ENCODE data around the gene AVP.
"Not testable (repeated sequence)": the region's sequence is repeated elsewhere in the genome, so short reads cannot be mapped to it uniquely, and the experiment has no call there.

The AVP gene, protein sequence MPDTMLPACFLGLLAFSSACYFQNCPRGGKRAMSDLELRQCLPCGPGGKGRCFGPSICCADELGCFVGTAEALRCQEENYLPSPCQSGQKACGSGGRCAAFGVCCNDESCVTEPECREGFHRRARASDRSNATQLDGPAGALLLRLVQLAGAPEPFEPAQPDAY

GRCh38 chr20:3084283-3084985 lies at the start of gene AVP:
AVP (minus strand) TSS chr20:3084724; CDS start chr20:3084674, 50 bp downstream.
- DNase-seq (ENCODE audit: low spot score) = no peak

- no peak for DNase-seq (ENCODE audit: low spot score)
These were observed 49.6 kb upstream of the AVP start for GRCh38 chr20:3134151-3134550.

DNA sequence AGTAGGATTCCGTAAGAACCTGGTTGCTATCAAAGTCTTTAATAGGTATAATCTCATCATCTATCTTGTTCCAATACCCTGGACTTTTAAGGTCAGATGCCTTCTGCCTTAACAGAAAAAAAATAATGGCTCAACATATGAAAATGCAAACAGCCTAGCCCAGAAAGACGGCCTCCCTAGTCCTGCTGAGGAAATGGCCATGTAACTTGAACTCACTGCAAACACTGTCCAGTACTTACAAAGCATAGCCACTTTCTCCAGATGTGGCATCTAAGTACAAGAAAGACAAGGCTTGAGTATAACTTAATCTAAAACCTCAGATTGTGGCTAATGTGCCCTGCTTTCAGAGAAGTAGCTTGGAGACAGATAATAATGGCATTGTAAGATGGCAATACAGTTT lies 48.6 kb upstream of the AVP start:
- no peak for DNase-seq (ENCODE audit: low spot score)

DNA sequence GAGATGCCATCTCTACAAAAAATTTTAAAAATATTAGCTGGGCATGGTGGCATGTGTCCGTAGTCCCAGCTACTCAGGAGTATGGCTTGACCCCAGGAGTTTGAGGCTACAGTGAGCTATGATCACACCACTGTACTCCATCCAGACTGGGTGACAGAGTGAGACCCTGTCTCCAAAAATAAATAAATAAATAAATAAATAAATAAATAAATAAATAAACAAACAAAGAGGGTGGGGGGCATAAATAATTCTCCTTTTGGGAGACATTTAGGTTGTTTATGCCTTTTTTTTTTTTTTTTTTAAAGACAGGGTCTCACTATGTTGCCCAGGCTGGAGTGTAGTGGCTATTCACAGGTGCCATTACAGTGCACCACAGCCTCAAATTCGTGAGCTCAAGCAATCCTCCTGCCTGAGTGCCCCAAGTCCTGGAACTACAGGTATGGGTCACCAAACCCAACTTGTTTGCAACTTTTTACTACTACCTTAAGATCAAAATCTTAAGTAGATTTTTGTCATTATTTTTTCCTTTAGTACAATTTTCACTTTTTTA lies 45.6 kb upstream of the AVP start:
- no peak for DNase-seq (ENCODE audit: low spot score)

DNA sequence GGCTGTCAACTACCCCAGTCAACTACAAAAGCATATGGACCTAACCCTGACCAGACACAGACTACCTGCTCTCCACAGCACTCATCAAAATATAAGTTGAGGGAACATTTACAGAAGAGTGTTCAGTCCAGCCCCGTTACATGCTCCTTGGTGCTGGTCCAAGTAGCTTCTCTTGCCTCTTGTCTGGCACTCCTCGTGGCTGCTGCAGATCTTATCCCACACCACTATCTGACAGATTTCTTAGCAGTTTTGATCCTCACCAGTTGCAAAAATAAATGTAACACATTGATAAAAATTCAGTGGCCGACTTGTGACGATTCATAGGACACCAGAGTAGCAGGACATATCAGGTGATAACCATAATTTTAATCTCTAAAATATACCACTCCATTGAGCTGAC lies 44.6 kb upstream of the AVP start:
- no peak for DNase-seq (ENCODE audit: low spot score)

DNA sequence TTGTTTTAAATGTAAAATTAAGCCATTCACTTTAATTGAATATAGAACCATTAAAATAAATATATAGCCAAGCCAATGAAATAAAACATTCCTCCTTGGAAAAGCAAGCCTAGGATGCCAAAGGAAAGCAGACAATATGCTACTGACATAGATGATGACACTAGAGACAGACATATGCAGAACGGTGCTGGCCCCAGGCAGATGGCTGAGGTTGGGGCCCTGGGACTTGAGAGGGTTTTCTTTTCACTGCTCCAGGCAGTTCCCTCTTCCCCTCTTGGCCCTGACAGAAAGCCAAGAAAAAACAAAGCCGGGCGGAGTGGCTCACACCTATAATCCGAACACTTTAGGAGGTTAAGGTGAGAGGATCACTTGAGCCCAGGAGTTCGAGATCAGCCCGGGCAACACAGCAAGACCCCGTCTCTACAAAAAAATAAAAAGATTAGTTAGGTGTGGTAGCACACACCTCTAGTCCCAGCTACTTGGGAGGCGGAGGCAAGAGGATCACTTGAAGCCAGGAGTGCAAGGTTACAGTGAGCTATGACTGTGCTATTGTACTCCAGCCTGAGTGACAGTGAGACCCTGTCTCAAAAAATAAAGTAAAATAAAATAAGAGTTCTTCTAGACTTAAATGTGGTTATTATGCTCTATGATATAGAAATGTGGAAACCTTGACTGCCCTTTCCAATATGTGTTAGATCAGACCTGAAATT lies 43.9 kb upstream of the AVP start:
- no peak for DNase-seq (ENCODE audit: low spot score)

- DNase-seq (ENCODE audit: low spot score) = no peak
These were observed 42.0 kb upstream of the AVP start for GRCh38 chr20:3126527-3126859.

GRCh38 chr20:3125776-3126526 lies 41.4 kb upstream of the AVP start:
- DNase-seq (ENCODE audit: low spot score) = not testable (repeated sequence)

- DNase-seq (ENCODE audit: low spot score) = not testable (repeated sequence)
These were observed 40.4 kb upstream of the AVP start for GRCh38 chr20:3124773-3125560.

- DNase-seq (ENCODE audit: low spot score) = not testable (repeated sequence)
These were observed 39.6 kb upstream of the AVP start for GRCh38 chr20:3124163-3124562.

- no peak for DNase-seq (ENCODE audit: low spot score)
These were observed 39.0 kb upstream of the AVP start for GRCh38 chr20:3123542-3123941.

GRCh38 chr20:3121955-3122610 lies 37.6 kb upstream of the AVP start:
- DNase-seq (ENCODE audit: low spot score) = no peak

- DNase-seq (ENCODE audit: low spot score) = no peak
These were observed 36.9 kb upstream of the AVP start for GRCh38 chr20:3121271-3121911.

- DNase-seq (ENCODE audit: low spot score) = no peak
These were observed 34.5 kb upstream of the AVP start for GRCh38 chr20:3119044-3119443.

DNA sequence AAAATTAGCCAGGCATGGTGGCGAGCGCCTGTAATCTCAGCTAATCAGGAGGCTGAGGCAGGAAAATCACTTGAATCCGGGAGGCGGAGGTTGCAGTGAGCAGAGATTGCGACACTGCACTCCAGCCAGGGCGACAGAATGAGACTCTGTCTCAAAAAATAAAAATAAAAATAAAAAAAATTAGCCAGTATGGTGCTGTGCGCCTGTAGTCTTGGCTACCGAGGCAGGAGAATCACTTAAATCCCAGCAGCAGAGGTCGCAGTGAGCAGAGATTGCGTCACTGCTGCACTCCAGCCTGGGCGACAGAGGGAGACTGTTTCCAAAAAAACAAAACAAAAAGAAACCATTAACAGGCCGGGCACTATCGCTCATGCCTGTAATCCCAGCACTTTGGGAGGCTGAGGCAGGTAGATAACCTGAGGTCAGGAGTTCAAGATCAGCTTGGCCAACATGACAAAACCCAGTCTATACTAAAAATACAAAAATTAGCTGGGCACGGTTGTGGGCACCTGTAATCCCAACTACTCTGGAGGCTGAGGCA lies 33.4 kb upstream of the AVP start:
- DNase-seq (ENCODE audit: low spot score) = not testable (repeated sequence)

DNA sequence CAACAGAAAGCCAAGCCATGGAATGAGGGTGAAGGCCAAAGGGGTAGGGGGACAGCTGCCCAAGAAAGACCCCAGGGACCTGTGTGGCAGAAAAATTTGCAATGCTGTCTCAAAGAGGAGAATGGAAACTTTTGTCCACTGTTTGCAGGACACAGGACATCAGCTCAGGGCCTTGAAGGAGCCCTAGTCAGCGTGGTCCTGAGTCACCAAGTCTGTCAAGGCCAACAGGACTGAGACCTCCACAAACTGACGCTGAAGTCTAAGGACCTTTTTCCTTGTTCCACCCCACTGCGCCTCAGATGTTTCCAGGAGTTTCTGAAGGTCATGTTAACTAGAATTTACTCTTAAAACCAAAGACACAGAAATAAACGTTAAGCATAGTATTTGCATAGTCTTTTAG lies 31.8 kb upstream of the AVP start:
- no peak for DNase-seq (ENCODE audit: low spot score)

GRCh38 chr20:3115190-3116107 lies 30.9 kb upstream of the AVP start:
- peak; percentile 96 for DNase-seq (ENCODE audit: low spot score)

DNA sequence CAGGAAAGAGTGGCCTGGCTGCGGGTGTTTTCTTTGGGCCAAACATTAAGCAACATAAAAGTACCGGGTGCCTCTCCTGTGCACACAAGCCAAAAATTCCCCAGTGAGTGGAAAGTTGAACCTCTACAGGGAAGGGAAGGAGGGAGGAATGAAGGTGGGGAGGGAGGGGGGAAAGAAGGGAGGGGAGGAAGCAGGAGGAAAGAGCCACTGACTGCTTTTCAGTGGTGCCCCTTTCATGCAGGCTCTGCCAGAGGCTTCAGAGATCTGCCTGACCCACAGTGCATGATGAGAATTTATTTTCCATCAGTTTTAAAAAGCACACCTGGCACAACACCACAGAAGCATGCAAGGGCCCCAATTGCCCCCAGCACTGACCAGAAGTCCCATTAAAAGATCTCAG lies 27.5 kb upstream of the AVP start:
- DNase-seq (ENCODE audit: low spot score) = no peak

GRCh38 chr20:3111507-3111906 lies 27.0 kb upstream of the AVP start:
- DNase-seq (ENCODE audit: low spot score) = no peak
